AG20443 (cell line): Measurements from ENCODE around the gene GLB1L2.

Experiments
- DNase-seq: peaks from one replicate; pipeline ENCODE4 v3.0.0; 2012; ENCODE audit warnings: low spot score, mixed read lengths

GLB1L2 gene

DNA sequence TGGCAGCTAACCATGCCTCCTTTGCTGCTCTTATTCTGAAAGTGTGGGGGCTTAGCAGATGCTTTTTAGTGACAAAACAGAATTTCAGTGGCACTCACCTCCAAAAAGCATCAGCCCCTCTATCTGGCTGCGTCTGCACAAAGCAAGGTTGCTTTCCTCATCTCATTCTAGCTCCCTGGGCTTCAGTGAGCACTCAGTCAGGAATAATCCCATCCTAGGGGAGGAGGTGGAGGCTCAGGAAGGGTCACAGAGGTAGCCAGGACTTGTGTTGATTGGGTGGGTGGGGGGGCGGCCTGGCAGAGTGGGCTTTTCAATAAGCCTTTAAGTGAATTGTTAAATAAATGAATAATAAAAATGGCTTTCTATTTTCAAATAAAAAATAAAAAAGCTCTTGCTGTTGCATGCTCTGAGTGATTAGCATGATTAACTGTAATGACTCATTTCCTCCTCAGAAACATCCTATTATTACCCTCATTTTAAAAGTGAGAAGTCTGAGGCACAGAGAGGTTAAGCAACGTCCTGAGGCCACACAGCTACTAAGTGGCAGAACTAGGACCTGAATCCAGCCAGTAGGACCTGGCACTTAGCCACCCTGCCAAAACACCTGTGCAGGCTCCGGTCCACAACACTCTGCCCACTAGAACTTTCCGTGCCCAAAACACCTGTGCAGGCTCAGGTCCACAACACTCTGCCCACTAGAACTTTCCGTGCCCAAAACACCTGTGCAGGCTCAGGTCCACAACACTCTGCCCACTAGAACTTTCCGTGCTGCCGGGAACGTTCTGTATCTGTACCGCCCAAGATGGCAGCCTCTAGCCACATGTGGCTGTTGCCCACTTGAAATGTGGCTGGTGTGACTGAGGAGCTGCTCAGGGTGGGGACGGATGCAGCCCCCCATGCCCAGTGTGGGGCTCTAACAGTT lies 74.7 kb downstream of the GLB1L2 start:
- no peak for DNase-seq

- no peak for DNase-seq
Observed at GRCh38 chr11:134407321-134407828, 75.6 kb downstream of the GLB1L2 start.

DNA sequence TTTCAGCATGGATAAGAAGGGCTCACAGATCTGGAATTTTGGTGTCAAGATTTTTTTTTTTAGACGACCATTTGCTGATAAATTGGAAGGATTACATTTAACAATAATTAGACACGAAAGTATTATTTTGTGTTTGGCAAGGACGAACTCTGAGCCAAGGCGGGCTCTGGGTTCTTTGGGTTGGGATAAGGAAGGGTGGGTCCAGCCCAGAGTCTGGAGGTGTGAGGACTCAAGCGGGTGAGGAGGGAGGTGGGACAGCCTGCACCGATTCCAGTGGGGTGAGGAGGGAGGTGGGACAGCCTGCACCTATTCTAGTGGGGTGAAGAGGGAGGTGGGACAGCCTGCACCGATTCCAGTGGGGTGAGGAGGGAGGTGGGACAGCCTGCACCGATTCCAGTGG lies 76.1 kb downstream of the GLB1L2 start:
- DNase-seq = no peak

GRCh38 chr11:134409552-134410429 lies 78.0 kb downstream of the GLB1L2 start:
- no peak for DNase-seq

GRCh38 chr11:134410766-134411165 lies 79.0 kb downstream of the GLB1L2 start:
- DNase-seq = no peak

GRCh38 chr11:134412203-134413042 lies 80.6 kb downstream of the GLB1L2 start, which contains the start of gene B3GAT1:
TSS of gene B3GAT1 (minus strand) at chr11:134412242. CDS start at chr11:134387659, 24,583 bp downstream.
- no peak for DNase-seq

GRCh38 chr11:134413043-134413825 lies 81.4 kb downstream of the GLB1L2 start:
- no peak for DNase-seq

GRCh38 chr11:134413826-134414731 lies 82.3 kb downstream of the GLB1L2 start:
- DNase-seq = no peak

DNA sequence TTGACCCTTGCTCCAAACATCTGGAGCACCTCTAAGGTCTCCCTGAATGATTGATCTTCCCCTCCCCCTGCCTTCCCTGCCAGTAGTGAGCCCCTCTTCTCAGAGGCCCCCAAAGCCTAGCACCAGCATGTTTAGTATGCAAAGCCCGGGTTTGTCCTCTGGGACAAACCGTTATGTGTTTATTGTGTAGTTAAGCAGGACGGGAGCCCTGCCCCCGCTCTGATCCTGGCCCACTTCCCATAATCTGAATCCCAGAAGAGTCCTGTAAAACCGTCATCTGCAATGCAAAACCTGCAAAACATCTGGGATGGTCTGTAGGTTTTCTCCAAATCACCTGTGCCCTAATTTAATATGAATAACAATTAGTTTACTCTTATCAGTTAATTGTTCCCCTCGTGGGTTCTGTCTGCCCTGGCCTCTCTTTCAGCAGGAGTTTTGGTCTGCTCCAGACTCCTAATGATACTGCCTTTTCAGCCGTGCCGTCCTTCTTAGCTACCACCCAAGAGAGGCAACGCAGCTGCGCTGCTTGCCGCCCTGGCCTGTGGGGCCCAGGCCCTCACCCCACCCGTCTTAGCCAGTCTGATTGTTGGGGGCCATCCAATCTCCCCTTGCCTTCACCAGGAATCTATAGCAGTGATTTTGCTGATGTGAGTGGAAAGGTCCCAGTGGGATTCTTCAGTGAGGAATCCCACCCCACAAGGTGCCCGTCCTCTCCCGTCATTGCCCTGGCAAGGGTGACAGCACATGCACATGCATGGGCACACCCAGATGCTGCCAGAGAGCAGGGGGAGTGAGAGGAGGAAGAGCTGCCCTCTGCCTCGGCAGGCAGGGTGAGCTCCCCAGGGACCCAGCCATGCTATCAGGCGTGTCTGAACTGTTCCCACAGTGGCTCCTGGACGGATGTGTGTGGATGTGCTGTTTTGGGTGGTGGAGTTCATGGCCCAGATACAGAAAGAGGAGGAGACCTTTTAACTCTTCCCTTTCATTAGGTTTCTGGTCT lies 83.3 kb downstream of the GLB1L2 start:
- DNase-seq = no peak

DNA sequence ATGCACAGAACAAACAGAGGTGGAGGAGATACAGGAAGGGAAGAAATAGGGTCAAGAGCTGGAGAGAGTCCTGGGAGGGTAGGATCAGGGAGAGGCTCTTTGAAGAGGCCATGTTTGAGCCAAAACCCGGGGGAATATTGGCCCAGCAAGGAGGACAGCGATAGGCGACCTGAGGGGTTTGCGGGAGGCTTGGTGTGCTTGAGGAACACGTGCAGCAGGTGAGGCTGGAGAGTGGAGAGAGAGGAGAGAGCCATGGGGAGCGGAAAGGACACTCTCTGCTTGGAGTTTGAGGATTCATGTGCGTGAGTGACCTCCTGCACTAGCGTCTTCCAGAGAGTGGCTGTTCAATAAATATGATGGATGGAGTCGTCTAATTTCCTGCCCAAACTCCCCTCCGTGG lies 84.9 kb downstream of the GLB1L2 start:
- no peak for DNase-seq

DNA sequence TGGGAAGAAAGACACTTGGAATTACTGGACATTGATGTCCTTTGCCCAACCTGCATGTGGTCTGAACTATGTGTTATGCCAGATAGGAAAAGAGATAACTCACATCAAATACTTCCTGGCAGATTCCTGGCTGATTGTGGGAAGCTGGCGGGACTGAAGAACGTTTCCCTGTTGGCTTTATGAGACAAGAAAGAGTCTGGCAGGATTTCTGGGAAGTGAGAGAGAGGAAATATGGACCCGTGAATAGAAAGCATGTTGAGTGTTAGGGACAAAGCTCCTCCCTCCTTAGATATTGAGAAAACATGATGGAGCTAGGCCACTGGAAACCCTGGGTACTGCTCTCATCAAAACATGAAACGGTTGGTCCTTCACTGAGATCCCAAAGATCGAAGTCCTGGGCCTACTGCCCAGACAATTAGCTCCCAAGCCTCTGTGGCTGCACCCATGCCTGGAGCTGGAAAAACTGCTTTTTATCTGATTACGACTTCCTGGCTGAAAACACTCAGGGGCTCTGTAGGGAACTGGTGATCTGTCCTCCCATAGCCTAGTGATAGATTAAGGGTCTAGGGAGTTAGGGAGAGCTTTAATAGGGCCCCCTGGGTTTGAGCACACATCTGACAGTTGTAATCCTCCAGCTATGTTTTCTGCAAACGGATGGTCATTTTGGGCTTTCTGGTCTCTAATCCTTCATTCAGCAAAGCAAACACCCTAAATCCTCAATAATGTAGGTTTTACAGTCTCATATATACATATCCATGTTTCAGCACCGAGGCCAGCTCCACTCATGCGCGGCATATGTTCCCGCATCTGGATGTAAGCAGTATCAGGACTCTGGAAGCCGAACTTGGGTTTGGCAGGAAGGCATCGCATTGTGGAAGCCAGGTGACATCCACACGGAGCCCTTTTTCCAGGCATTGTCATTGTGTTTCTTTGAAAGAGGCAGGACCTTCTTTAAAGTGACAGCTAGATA lies 86.4 kb downstream of the GLB1L2 start:
- no peak for DNase-seq

DNA sequence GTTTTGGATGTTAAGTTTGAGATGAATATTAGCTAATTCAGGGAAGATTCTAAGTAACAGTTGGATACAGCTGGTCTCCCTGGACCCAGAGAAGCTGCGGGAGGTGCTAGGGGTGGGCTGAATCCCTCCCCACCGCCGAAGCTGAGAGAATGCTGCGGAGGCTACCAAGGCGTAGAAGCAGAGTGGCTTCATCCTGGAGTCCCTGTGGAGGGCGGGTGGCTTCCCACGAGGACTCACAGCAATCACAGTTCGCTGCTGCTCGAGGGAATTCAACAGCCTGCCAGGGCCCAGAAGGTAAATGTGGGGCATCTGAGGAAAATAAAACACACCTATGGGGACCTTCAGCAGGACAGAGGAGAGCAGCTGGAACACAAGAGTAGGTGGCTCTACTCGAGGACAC lies 91.3 kb downstream of the GLB1L2 start:
- no peak for DNase-seq

GRCh38 chr11:134425413-134425812 lies 93.6 kb downstream of the GLB1L2 start:
- DNase-seq = no peak
